ENCODE results near the gene PRDX4.

DNA sequence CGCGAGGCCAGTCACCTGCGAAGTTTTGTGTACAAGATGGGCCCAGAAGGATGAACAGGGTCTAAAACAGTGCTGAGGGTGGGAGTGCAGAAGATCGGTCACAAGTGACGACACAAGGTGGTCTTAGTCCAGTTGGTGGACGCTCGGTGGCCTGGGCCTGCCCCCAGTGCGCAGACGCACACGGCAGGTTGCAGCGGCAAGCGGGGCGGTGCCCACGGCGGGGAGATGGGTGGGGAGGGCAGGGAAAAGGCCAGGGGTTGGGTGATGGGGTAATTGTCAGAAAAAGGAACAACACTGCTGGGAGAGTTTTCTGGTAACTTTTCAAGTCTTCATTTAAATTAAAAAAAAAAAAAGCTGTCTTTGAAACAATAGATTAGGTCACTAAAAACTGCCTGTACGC, 1.0 kb upstream of the PRDX4 start:
- TF ChIP-seq CTCF (IDR thresholded peaks at IDR 0.05) (no peak), POLR2A (IDR thresholded peaks at IDR 0.05) (no peak)
